Fibroblast of lung (primary cell): ENCODE results near the gene WDR86.

Experiments
- CTCF ChIP-seq, 2 donors: IDR thresholded peaks in 1 of 2; conservative IDR thresholded peaks in 1 of 2; 1 replicate in 1 of 2; 2 replicates in 1 of 2; pipeline ENCODE4 v1.5.1; 2011 to 2012; ENCODE audit warnings: low read length in 2 of 2, control low read depth in 1 of 2, inconsistent platforms in 1 of 2, low read depth in 1 of 2, mild to moderate bottlenecking in 1 of 2
- EZH2 ChIP-seq: IDR thresholded peaks from 2 replicates; pipeline ENCODE4 v1.5.1; 2012; ENCODE audit warnings: low read length, control low read depth, mild to moderate bottlenecking; ENCODE audit errors: missing control alignments

DNA sequence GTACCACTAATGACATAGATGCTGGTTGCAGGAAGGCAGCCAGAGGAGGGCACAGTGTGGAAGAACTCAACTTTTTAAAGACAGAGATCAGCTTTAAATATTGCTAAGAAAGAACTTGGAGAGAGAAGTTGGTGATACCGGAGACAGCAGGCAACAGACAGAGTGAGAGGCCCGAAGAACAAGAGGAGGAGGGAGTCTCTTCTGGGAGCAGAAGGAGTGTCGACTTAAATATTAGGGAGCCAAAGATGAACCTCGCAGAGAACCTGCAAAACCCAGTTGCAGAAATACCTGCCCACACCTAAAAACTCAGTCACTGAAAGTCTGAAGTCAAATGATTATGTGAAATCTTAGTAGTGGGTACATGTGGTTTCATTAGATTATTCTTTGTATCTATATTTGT is 3.4 kb upstream of the WDR86 start:
- TF ChIP-seq CTCF (conservative IDR thresholded peaks at IDR 0.05 in 1 of 2, IDR thresholded peaks at IDR 0.05 in 1 of 2; ENCODE audit: low read depth in 1 of 2, low read length in 2 of 2), result no peak
- TF ChIP-seq EZH2, result no peak
